D721Med (cell line): ENCODE measurements around the gene STKLD1.
"Not testable (repeated sequence)": the region's sequence is repeated elsewhere in the genome, so short reads cannot be mapped to it uniquely, and the experiment has no call there.

ENCODE experiments used
- DNase-seq: peaks from one replicate; pipeline ENCODE4 v3.0.0; 2011; ENCODE audit warnings: low spot score; ENCODE audit not compliant: insufficient read length
- FAIRE-seq: peaks from 2 replicates; lab custom pipeline; 2011; peaks lifted over from hg19 to GRCh38; lab: Jason Lieb, UNC
- TF ChIP-seq, protein P1 (sequence below): IDR thresholded peaks from 2 replicates; pipeline ENCODE4 v1.5.1; 2012; ENCODE audit warnings: mild to moderate bottlenecking, control low read depth; ENCODE audit not compliant: insufficient read depth; ENCODE audit errors: missing control alignments

Gene STKLD1

DNA sequence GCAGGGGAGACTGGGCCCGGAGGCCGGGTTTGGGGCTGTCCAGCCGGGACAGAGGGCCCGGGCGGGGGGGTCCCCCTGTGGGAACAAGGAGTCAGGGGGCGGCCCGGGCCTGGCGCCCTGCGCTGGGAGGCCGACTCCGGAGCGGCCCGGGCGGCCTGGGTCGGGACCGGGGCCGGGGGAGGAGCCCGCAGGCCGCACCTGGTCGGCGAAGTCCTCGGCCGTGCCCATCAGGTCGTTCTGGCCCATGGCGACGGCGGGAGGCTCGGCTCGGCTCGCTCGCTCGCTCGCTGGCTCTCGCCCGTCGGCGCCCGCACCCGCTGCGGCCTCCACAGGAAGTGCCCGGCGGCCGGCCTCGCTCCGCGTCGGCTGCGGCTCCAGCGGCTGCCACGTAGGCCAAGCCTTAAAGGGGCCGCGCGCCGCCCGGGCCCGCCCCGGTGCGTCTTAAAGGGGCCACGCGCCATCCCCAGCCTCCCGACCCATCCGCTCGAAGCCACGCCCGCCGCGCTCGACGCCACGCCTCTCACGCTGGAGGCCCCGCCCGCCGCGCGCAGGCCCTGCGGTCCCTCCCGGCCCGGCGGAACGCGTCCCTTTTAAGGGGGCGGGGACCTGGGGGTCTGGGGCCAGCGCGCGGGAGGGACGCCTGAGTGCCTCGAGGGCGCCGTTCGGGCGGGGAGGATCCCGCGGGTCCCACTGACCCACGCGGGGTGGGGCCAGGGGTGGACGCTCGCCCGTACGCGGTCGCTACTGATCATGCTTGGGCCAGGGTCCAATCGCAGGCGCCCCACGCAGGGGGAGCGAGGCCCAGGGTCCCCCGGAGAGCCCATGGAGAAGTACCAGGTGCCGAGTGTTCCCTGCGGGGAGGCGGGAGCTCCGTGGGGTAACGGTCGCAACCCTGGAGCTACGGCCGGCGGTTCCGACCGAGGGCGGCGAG, at the start of gene STKLD1, which contains the start of gene SURF4:
Gene STKLD1, plus strand, starts transcription at position 643 of the 931 bp plus-strand sequence. Its CDS starts 108 bp downstream, at position 751.
Gene SURF4, minus strand, starts transcription at position 337 of the 931 bp plus-strand sequence. Its CDS starts 91 bp downstream, at position 246.
- no peak for FAIRE-seq
- TF ChIP-seq, protein P1, sequence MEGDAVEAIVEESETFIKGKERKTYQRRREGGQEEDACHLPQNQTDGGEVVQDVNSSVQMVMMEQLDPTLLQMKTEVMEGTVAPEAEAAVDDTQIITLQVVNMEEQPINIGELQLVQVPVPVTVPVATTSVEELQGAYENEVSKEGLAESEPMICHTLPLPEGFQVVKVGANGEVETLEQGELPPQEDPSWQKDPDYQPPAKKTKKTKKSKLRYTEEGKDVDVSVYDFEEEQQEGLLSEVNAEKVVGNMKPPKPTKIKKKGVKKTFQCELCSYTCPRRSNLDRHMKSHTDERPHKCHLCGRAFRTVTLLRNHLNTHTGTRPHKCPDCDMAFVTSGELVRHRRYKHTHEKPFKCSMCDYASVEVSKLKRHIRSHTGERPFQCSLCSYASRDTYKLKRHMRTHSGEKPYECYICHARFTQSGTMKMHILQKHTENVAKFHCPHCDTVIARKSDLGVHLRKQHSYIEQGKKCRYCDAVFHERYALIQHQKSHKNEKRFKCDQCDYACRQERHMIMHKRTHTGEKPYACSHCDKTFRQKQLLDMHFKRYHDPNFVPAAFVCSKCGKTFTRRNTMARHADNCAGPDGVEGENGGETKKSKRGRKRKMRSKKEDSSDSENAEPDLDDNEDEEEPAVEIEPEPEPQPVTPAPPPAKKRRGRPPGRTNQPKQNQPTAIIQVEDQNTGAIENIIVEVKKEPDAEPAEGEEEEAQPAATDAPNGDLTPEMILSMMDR: no peak
- peak; percentile 97 for DNase-seq

DNA sequence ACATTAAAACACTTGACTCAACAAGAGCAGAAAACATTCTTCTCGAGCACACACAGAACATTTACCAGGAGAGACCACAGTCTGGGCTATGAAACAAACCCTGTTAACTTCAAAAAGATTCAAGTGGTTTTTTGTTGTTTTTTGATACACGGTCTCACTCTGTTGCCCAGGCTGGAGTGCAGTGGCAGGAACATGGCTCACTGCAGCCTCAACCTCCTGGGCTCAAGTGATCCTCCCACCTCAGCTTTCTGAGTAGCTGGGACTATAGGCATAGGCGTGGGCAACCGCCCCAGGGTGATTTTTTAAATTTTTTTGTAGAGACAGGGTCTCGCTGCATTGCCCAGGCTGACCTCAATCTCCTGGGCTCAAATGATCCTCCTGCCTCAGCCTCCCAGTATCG, 49.1 kb upstream of the STKLD1 start:
- not testable (repeated sequence) for FAIRE-seq, DNase-seq

GRCh38 chr9:133327834-133328484, 48.2 kb upstream of the STKLD1 start:
- DNase-seq (no peak), FAIRE-seq (no peak)
- TF ChIP-seq, protein P1: no peak

DNA sequence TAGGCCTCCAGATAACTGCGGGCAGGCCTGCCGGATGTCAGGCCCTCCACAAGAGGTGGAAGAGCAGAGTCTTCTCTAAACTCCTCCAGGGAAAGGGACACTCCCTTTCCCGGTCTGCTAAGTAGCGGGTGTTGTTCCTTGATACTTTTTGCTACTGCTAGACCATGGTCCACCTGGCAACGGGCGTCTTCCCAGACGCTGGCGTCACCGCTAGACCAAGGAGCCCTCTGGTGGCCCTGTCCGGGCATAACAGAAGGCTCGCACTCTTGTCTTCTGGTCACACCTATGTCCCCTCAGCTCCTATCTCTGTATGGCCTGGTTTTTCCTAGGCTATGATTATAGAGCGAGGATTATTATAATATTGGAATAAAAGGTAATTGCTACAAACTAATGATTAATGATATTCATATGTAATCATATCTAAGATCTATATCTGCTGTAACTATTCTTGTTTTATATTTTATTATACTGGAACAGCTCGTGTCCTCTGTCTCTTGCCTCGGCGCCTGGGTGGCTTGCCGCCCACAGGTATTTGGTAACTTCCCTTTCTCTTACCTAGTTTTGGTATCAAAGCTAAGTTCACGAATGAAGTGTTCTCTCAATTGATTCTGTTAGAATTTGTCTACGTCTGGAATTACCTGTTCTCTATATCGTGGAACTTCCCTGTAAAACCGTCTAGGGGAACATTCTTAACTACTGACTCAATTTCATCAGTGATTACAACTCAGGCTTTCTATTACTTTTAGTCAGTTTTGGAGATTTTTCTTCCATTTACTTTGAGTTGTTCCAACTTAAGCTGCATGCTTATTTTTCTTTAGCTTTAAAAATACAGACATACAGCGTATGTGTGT, 46.6 kb upstream of the STKLD1 start:
- FAIRE-seq, DNase-seq: not testable (repeated sequence)
- TF ChIP-seq, protein P1: peak; percentile 38

DNA sequence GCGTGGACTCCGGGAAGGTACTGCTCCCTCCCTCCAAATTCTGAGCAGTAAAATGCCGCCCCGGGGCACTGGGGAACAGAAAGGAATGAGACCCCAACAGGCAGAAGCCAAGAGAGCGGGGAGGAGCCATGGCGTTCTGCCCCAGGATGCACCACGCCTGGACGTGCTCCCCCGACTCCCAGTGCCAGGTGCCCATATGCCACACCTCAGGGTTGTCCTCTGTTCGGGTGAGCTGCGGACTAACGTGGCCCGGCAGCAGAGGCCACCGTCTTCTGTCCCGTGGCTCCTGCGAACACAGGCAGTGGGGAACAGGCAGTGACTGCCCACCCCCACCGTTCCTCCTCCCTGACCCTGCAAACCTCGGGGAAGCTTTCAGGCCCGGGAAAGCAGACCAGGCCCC, 44.9 kb upstream of the STKLD1 start:
- DNase-seq (no peak), FAIRE-seq (no peak)
- TF ChIP-seq, protein P1: no peak

DNA sequence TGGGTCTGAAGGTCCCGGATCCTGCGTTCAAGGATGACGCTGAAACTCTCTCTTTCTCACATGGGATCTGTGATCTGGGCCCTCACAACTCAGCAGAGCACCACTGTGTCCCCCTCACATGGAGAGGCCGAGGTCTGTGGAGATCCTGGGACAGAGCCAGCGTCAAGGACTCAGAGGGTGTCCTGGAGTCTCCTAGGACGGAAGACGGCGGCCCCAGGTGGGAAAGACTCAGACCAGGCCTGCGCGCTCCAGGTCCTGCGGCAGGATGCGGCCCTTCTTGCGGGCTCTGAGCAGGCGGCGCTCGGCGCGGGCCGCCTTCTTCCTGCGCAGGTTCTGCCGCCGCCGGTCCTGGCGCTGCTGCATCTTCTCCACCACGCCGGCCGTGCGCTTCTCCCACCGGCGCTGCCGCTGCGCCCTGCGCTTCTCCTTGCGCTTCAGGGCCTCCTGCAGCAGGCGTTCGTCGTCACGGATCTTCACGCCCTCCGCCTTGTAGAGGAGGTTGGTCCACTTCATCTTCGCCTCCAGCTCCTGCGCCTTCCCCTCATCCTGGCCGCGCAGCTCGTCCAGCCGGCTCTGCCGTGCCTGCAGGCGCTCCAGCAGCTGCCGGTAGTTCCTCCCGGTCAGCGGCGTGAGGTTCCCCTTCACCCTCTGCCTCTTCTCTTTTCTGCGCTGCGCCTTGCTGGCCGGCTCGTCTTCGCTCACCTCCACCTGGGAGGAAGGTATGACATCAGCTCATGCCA, 44.4 kb upstream of the STKLD1 start:
- DNase-seq: no peak
- TF ChIP-seq, protein P1: no peak
- FAIRE-seq: no peak
